Activated CD4-positive, alpha-beta T cell treated with anti-CD3 and anti-CD28 coated beads, Interleukin-2, amount 10 ng/mL, durations not matched to agents 24 days and 14 days (primary cell): ENCODE results near the gene SBK3. TPM values are rescaled to one million over a fixed set of nuclear protein-coding genes. Genes with fewer than 3 reads are reported as not detected.

Experiments used
- DNase-seq: peaks from one replicate; pipeline ENCODE4 v3.0.0; 2022
- H3K27ac Mint-ChIP-seq: one replicate; pipeline ENCODE4 v1.8.0; 2022; ENCODE audit warnings: mild to moderate bottlenecking, mixed read lengths
- H3K27me3 Mint-ChIP-seq: one replicate; pipeline ENCODE4 v1.8.0; 2022; ENCODE audit warnings: mixed read lengths
- H3K36me3 Mint-ChIP-seq: one replicate; pipeline ENCODE4 v1.8.0; 2022; ENCODE audit warnings: low read depth, mild to moderate bottlenecking, mixed read lengths
- H3K4me1 Mint-ChIP-seq: one replicate; pipeline ENCODE4 v1.8.0; 2021; ENCODE audit warnings: mixed read lengths
- H3K4me3 Mint-ChIP-seq: one replicate; pipeline ENCODE4 v1.8.0; 2022; ENCODE audit warnings: mild to moderate bottlenecking, moderate library complexity, mixed read lengths
- H3K9me3 Mint-ChIP-seq: one replicate; pipeline ENCODE4 v1.8.0; 2021; ENCODE audit warnings: mixed read lengths
- intact Hi-C: fragments of 100-400 bp; cut with micrococcal nuclease; formaldehyde crosslinking; loops from one replicate; pipeline ENCODE4 v1.15.1; 2023
- total RNA-seq: library from RNA; stranded (reverse); gene quantifications from 2 replicates; pipeline ENCODE4 v1.2.3, GENCODE V29; 2022

The SBK3 gene
- total RNA-seq, 1 donor from 2014 or later, result not detected

GRCh38 chr19:55527197-55528029 is 17.9 kb downstream of the SBK3 start:
- no peak overlapping the region for H3K4me3 Mint-ChIP-seq
- H3K9me3 Mint-ChIP-seq, result no peaks in the 10 kb centered on the region
- no peaks in the 10 kb centered on the region for H3K36me3 Mint-ChIP-seq
- peaks cover 2% of the 10 kb centered on the region for H3K27me3 Mint-ChIP-seq
- intact Hi-C loops, result loop anchor here (5.0 kb wide), 1 partner anchor 35 kb away; no protein-coding TSS in a partner anchor
- H3K4me1 Mint-ChIP-seq, result no peaks in the 10 kb centered on the region
- H3K27ac Mint-ChIP-seq, result no peak overlapping the region
- DNase-seq, result no peak

- Mint-ChIP-seq H3K36me3 (no peaks in the 10 kb centered on the region), H3K4me3 (no peak overlapping the region), H3K27ac (no peak overlapping the region), H3K9me3 (no peaks in the 10 kb centered on the region), H3K4me1 (no peaks in the 10 kb centered on the region), H3K27me3 (peaks cover 2% of the 10 kb centered on the region)
- no peak for DNase-seq
- intact Hi-C loops, result loop anchor here (5.0 kb wide), 1 partner anchor 36 kb away; no protein-coding TSS in a partner anchor
These were observed 18.8 kb downstream of the SBK3 start for GRCh38 chr19:55526216-55527196.

DNA sequence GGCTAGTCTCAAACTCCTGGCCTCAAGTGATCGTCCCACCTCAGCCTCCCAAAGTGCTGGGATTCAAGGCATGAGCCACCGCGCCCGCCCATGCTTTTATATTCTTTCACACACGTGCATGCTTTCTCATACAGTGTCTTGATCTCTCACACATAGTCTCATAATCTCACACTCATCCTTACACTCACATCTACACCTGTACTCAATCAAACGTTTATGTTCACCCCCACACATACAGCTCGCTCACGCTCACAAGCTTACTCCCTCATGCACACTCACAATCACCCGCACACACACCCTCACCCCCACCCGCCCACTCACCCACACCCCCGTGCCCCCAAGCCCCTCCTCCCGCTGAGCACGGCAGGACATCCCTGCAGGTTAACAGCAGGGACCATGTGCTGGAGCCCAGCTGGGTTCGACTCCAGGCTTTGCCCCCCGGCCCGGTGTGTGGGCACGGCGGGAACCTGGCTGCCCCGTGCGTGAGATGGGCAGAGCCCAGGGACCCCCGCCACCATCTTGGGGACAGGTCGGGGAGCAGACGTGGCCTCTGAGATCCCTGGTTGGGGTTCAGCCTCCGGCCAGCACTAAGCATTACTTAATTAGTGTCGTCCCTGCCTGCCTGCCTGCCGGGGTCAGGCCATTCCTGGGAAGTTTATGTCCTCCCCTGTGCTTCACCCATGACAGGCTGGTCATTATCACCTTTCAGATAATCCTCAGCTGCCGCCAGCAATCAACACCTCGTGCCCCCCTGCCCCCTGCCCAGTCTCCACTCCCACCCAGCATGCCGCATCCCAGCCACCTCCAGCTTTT is 19.8 kb downstream of the SBK3 start:
- Mint-ChIP-seq H3K4me3 (no peak overlapping the region), H3K4me1 (no peaks in the 10 kb centered on the region), H3K27me3 (peaks cover 2% of the 10 kb centered on the region), H3K9me3 (no peaks in the 10 kb centered on the region), H3K36me3 (no peaks in the 10 kb centered on the region), H3K27ac (no peak overlapping the region)
- intact Hi-C loops, result loop anchor here (5.0 kb wide), 1 partner anchor 37 kb away; no protein-coding TSS in a partner anchor
- DNase-seq, result no peak

DNA sequence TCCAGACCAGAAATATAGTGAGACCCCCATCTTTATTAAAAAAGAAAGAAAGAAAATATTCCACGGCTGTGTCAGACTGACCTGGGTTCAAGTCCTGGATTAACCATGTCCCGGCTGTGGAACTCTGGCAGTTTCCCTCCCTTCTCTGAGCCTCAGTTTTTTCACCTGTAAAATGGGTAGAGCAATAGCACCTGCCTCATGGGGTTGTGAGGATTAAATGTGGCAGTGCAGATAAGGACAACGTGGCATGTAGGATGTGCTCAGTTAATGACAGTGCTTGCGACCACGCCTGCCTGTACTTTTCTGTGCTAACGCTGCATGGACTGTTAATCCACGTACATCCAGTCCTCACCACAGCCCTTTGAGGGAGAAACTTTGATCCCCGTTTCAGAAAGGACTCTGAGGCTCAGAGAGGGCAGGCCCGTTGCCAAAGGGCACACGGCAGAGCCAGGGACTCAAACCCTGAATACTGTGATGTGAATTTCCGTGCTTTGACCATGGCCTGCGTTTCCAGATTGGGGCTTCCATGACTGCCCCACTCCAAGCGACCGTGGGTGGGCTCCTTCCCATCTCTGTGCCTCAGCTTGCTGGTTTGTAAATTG is 24.6 kb downstream of the SBK3 start:
- Mint-ChIP-seq H3K4me3 (no peak overlapping the region), H3K9me3 (no peaks in the 10 kb centered on the region), H3K27me3 (peaks cover 2% of the 10 kb centered on the region), H3K36me3 (no peaks in the 10 kb centered on the region), H3K27ac (no peak overlapping the region), H3K4me1 (peaks cover 3% of the 10 kb centered on the region)
- DNase-seq, result no peak
- intact Hi-C loops, result no loop called here

- no peak overlapping the region for H3K4me3 Mint-ChIP-seq
- no peaks in the 10 kb centered on the region for H3K27me3 Mint-ChIP-seq
- intact Hi-C loops, result no loop called here
- H3K4me1 Mint-ChIP-seq, result peaks cover 3% of the 10 kb centered on the region
- H3K27ac Mint-ChIP-seq, result no peak overlapping the region
- no peak for DNase-seq
- H3K9me3 Mint-ChIP-seq, result no peaks in the 10 kb centered on the region
- no peaks in the 10 kb centered on the region for H3K36me3 Mint-ChIP-seq
These were observed 25.7 kb downstream of the SBK3 start for GRCh38 chr19:55519451-55520311.

DNA sequence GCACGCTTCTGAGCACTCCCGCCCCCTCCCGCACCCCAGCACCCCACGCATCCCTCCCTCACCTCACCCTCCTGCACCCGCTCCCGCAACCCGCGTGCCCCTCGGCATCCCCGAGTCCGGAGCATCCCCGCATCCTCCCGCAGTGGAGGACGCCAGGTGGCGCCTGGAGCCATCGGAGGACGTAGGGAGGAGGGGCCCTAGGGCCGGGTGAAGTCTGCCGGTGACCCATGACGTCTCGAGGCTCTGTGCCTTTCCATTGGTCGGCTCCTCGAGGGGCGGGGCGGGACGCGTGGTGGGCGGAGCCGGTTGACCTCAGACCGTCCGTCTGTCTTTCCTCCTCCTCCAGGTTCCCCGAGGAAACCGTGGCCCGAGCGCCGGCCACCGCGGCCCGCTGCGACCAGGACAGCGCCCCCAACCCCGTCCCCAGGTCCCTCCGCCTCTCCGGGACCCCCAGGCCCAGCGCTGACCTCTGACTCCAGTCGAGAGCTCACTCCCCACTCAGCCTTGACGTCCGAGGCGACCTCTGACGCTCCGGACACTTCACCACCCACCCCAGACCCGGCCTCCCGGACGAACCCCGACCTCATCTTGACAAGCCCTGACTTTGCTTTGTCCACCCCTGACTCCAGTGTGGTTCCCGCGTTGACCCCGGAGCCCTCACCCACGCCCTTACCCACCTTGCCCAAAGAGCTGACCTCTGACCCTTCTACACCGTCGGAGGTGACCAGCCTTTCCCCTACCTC is 28.3 kb downstream of the SBK3 start:
- Mint-ChIP-seq H3K4me3 (peak overlapping the region; percentile 72), H3K4me1 (peaks cover 3% of the 10 kb centered on the region), H3K27ac (no peak overlapping the region), H3K36me3 (no peaks in the 10 kb centered on the region), H3K27me3 (peaks cover 3% of the 10 kb centered on the region), H3K9me3 (no peaks in the 10 kb centered on the region)
- intact Hi-C loops, result loop anchor here (1.0 to 2.0 kb wide), 4 partner anchors 64 to 114 kb away; partner anchors contain the start of genes ZNF579 and ZNF784
- DNase-seq, result peak; percentile 97

DNA sequence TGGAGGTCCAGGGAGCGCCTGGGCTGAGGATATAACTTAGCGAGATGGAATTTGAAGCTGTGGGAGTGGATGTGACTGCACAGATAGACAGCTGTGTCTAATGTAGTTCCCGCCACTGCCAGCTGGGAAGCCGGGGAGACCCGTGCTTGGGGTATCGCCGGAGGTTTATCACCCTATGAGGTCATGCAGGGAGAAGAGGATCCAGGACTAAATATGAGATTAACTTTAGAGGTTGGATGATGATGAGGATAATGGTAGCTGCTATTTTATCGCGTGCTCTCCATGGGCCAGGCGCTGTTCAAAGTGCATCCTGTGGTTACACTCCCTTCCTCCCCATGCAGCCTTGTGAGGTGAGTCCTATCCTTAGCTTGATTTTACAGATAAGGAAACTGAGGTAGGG is 37.2 kb downstream of the SBK3 start:
- Mint-ChIP-seq H3K4me1 (peaks cover 10% of the 10 kb centered on the region), H3K9me3 (peaks cover 6% of the 10 kb centered on the region), H3K4me3 (no peak overlapping the region), H3K27ac (no peak overlapping the region), H3K27me3 (peaks cover 6% of the 10 kb centered on the region), H3K36me3 (peaks cover 4% of the 10 kb centered on the region)
- DNase-seq, result no peak
- intact Hi-C loops, result no loop called here

DNA sequence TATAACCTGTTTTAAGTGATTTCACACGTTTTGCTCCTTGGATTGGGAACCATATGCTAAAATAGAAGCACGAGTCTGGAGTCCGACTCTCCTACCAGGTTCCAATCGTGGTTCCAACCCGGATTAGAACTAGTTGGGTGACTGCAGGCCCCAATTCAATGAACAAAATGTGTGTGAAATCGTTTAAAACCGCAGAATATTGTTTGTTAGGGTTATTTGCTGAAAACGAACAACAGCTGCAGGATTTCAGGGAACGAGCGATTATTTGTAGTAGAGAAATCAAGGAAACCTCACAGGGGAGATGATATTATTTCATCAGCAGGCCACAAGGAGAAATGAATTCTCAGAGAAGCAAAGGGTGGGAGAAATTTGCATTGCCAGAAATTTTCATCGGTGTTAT is 40.4 kb downstream of the SBK3 start:
- H3K4me3 Mint-ChIP-seq, result no peak overlapping the region
- intact Hi-C loops, result loop anchor here (1.0 to 5.0 kb wide), 3 partner anchors 38 to 364 kb away; no protein-coding TSS in a partner anchor
- peaks cover 20% of the 10 kb centered on the region for H3K4me1 Mint-ChIP-seq
- no peak for DNase-seq
- peaks cover 11% of the 10 kb centered on the region for H3K36me3 Mint-ChIP-seq
- H3K27ac Mint-ChIP-seq, result no peak overlapping the region
- peaks cover 6% of the 10 kb centered on the region for H3K27me3 Mint-ChIP-seq
- peaks cover 7% of the 10 kb centered on the region for H3K9me3 Mint-ChIP-seq

DNA sequence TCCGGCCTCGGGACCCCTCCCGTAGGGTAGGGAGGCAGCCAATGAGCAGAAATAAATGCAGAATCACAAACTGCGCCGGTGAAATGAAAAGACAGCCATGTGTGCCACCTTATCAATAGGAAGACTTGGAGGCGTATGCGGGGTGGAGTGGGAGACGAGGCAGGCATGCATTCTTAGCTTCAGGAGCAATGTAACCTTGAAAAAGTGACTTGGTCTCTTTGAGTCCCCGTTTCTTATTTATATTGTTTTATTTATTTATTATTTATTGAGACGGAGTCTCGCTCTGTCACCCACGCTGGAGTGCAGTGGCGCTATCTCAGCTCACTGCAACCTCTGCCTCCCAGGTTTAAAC is 41.1 kb downstream of the SBK3 start:
- Mint-ChIP-seq H3K27me3 (peaks cover 6% of the 10 kb centered on the region), H3K4me3 (peak overlapping the region; percentile 85), H3K4me1 (peaks cover 20% of the 10 kb centered on the region), H3K27ac (peak overlapping the region; percentile 84), H3K9me3 (peaks cover 7% of the 10 kb centered on the region), H3K36me3 (peaks cover 11% of the 10 kb centered on the region)
- intact Hi-C loops, result loop anchor here (1.0 to 5.0 kb wide), 3 partner anchors 37 to 363 kb away; no protein-coding TSS in a partner anchor
- DNase-seq, result no peak

DNA sequence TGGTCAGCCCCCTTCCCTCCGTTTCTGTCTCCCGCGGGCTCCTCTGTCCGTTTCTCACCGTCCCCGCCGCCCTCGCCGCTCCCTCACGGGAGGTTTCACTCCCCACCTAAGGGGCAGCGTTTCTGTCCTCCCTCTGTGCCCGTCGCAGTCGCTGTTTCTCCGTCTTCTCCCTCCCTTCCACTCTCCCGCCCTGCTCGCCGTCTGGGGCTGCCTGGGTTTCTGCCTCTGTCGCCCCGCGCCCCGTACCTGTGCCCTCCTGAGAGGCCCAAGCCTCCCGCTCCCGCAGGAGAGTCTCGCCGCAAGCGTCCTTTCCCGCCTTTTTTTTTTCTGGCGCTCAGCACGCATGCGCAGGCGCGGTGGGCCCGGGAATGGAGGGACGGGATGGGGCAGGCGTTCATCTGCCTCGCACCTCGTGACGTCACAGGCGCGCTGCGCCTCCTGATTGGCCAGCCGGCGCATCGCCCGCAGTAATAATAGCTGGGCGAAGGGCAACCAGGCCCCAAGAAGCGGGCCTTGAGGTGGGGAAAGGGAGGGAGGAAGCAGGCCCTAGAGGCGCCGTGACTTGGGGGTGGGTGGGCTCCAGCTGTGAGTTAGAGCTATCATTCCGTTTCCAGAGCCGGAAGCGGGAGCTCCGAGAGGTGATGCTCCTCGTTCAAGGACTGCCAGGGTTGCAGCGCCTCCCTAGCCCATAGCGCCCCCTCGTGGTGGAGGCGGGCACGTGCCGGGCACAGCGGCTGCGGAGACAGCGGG is 41.7 kb downstream of the SBK3 start:
- intact Hi-C loops, result loop anchor here (1.0 to 5.0 kb wide), 3 partner anchors 36 to 362 kb away; no protein-coding TSS in a partner anchor
- Mint-ChIP-seq H3K9me3 (peaks cover 7% of the 10 kb centered on the region), H3K27me3 (peaks cover 6% of the 10 kb centered on the region), H3K4me1 (peaks cover 20% of the 10 kb centered on the region), H3K36me3 (peaks cover 11% of the 10 kb centered on the region), H3K27ac (peak overlapping the region; percentile 84), H3K4me3 (peak overlapping the region; percentile 85)
- peak; percentile 98 for DNase-seq

DNA sequence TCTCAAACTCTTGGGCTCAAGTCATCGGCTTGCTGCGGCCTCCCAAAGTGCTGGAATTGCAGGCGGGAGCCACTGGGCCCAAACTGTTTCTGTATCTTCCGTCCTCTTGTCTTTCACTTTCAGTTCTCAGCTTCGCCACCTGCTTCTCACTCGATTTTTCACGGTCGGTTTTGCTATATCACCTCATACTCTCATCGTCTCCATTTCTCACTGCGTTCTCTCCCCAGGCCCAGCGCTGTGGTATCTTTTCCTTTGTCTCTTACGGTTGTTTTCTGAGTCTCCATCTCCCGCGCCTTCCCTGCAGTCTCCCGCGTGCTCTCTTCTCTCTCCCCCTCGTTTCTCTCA is 42.2 kb downstream of the SBK3 start:
- intact Hi-C loops, result loop anchor here (5.0 kb wide), 1 partner anchor 201 kb away; no protein-coding TSS in a partner anchor
- no peak for DNase-seq
- peaks cover 20% of the 10 kb centered on the region for H3K4me1 Mint-ChIP-seq
- H3K36me3 Mint-ChIP-seq, result peaks cover 11% of the 10 kb centered on the region
- peaks cover 6% of the 10 kb centered on the region for H3K27me3 Mint-ChIP-seq
- H3K9me3 Mint-ChIP-seq, result peaks cover 7% of the 10 kb centered on the region
- peak overlapping the region; percentile 85 for H3K4me3 Mint-ChIP-seq
- peak overlapping the region; percentile 84 for H3K27ac Mint-ChIP-seq
